Vagina (tissue), 2 donors: ENCODE measurements around the gene EVPL.

Experiments
- POLR2A ChIP-seq, 2 donors: fragments of 450-650 bp; IDR thresholded peaks; one replicate each; pipeline ENCODE4 v1.6.1; 2017; ENCODE audit warnings: antibody characterized with exemption in 2 of 2, mild to moderate bottlenecking in 2 of 2, moderate library complexity in 2 of 2
- POLR2AphosphoS5 ChIP-seq, 2 donors: sonication (generic); formaldehyde crosslinking; IDR thresholded peaks; one replicate each; pipeline ENCODE4 v1.9.0; 2017; ENCODE audit warnings: antibody characterized with exemption in 2 of 2, mild to moderate bottlenecking in 2 of 2, low read depth in 1 of 2; ENCODE audit not compliant: insufficient read depth in 1 of 2
- TF ChIP-seq, protein P1 (sequence below), 3 experiments: fragments of 450-650 bp in 2 of 3; fragments of 200-600 bp in 1 of 3; sonication (generic) in 1 of 3; IDR thresholded peaks; one replicate each; pipeline ENCODE4 v1.5.1; 2017 to 2019; ENCODE audit warnings: antibody characterized with exemption in 3 of 3, mild to moderate bottlenecking in 2 of 3, moderate library complexity in 2 of 3

DNA sequence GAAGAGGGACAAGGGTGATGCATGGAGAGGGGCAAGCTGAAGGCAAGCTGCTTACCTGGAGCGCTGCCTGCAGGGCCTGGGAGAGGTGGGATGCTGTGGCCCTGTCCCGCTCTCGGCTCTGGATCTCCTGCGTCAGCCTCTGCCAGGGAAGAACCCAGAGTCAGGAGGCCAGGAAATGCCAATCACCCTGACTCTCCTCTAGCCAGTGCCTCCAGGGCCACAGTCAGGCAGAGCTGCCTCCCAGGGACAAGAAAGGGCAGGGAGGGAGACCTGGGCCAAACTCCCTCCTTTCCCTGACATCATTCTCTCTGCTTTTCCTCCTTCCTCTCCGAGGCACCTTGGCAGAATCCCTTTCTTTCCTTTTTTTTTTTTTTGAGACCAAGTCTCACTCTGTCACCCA is 15.2 kb downstream of the EVPL start:
- TF ChIP-seq, protein P1, sequence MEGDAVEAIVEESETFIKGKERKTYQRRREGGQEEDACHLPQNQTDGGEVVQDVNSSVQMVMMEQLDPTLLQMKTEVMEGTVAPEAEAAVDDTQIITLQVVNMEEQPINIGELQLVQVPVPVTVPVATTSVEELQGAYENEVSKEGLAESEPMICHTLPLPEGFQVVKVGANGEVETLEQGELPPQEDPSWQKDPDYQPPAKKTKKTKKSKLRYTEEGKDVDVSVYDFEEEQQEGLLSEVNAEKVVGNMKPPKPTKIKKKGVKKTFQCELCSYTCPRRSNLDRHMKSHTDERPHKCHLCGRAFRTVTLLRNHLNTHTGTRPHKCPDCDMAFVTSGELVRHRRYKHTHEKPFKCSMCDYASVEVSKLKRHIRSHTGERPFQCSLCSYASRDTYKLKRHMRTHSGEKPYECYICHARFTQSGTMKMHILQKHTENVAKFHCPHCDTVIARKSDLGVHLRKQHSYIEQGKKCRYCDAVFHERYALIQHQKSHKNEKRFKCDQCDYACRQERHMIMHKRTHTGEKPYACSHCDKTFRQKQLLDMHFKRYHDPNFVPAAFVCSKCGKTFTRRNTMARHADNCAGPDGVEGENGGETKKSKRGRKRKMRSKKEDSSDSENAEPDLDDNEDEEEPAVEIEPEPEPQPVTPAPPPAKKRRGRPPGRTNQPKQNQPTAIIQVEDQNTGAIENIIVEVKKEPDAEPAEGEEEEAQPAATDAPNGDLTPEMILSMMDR (IDR thresholded peaks at IDR 0.05): no peak
- TF ChIP-seq POLR2A (IDR thresholded peaks at IDR 0.05): no peak
- TF ChIP-seq POLR2AphosphoS5 (IDR thresholded peaks at IDR 0.05; ENCODE audit: insufficient read depth in 1 of 2, low read depth in 1 of 2): no peak
